Measurements from ENCODE around the gene KLHDC7B.

GRCh38 chr22:50573491-50574382, 28.0 kb downstream of the KLHDC7B start:
- TF ChIP-seq TAF1 (IDR thresholded peaks at IDR 0.05; ENCODE audit: borderline replicate concordance, low read depth, low read length): no peak
- no peak for TF ChIP-seq HDAC6 (IDR thresholded peaks at IDR 0.05; ENCODE audit: unreplicated experiment)
- TF ChIP-seq, protein P1, sequence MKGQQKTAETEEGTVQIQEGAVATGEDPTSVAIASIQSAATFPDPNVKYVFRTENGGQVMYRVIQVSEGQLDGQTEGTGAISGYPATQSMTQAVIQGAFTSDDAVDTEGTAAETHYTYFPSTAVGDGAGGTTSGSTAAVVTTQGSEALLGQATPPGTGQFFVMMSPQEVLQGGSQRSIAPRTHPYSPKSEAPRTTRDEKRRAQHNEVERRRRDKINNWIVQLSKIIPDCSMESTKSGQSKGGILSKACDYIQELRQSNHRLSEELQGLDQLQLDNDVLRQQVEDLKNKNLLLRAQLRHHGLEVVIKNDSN (IDR thresholded peaks at IDR 0.05; ENCODE audit: borderline replicate concordance, extremely low read length, insufficient read depth, low read depth, low read length): no peak
- no peak for TF ChIP-seq POLR2AphosphoS5 (IDR thresholded peaks at IDR 0.05; ENCODE audit: low read length)
- TF ChIP-seq, protein P2, sequence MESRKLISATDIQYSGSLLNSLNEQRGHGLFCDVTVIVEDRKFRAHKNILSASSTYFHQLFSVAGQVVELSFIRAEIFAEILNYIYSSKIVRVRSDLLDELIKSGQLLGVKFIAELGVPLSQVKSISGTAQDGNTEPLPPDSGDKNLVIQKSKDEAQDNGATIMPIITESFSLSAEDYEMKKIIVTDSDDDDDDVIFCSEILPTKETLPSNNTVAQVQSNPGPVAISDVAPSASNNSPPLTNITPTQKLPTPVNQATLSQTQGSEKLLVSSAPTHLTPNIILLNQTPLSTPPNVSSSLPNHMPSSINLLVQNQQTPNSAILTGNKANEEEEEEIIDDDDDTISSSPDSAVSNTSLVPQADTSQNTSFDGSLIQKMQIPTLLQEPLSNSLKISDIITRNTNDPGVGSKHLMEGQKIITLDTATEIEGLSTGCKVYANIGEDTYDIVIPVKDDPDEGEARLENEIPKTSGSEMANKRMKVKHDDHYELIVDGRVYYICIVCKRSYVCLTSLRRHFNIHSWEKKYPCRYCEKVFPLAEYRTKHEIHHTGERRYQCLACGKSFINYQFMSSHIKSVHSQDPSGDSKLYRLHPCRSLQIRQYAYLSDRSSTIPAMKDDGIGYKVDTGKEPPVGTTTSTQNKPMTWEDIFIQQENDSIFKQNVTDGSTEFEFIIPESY (IDR thresholded peaks at IDR 0.05): no peak
- no peak for TF ChIP-seq ATF3 (IDR thresholded peaks at IDR 0.05; ENCODE audit: borderline replicate concordance, extremely low read depth, low read depth, low read length)

Measured in GM12878 (cell line).